Calu3 (cell line): ENCODE data around the gene PBOV1. TPM values are rescaled to one million over a fixed set of nuclear protein-coding genes. Genes with fewer than 3 reads are reported as not detected.

Source experiments
- BruUV-seq: library from RNA; stranded (reverse); fragments of 400-500 nt; replicated peaks from 2 replicates; lab custom pipeline; 2021; lab: Mats Ljungman, UMichigan
- CTCF ChIA-PET: fragments of 300-600 bp; sonication (Branson Sonifier 250); formaldehyde crosslinking; loops from one replicate; lab custom pipeline; 2022; ENCODE audit warnings: antibody characterized with exemption; lab: Charles Lee
- DNase-seq: peaks from one replicate; pipeline ENCODE4 v3.0.0; 2022
- H3K27ac Mint-ChIP-seq: one replicate; pipeline ENCODE4 v1.8.0; 2022; ENCODE audit warnings: mixed read lengths; ENCODE audit not compliant: unreplicated experiment
- H3K27me3 Mint-ChIP-seq: one replicate; pipeline ENCODE4 v1.8.0; 2022; ENCODE audit warnings: mixed read lengths; ENCODE audit not compliant: unreplicated experiment
- H3K36me3 Mint-ChIP-seq: one replicate; pipeline ENCODE4 v1.8.0; 2022; ENCODE audit warnings: mild to moderate bottlenecking, moderate library complexity, mixed read lengths; ENCODE audit not compliant: insufficient read depth, unreplicated experiment
- H3K4me1 Mint-ChIP-seq: one replicate; pipeline ENCODE4 v1.8.0; 2022; ENCODE audit warnings: mild to moderate bottlenecking, low read depth, mixed read lengths; ENCODE audit not compliant: unreplicated experiment
- H3K4me3 Mint-ChIP-seq: one replicate; pipeline ENCODE4 v1.8.0; 2022; ENCODE audit warnings: mild to moderate bottlenecking, low read depth, moderate library complexity, mixed read lengths; ENCODE audit not compliant: unreplicated experiment
- H3K9me3 Mint-ChIP-seq: one replicate; pipeline ENCODE4 v1.8.0; 2022; ENCODE audit warnings: low read depth, mixed read lengths; ENCODE audit not compliant: unreplicated experiment
- intact Hi-C: fragments of 100-400 bp; cut with micrococcal nuclease; formaldehyde crosslinking; loops from one replicate; pipeline ENCODE4 v1.10.0; 2022; ENCODE audit not compliant: unreplicated experiment
- total RNA-seq: library from RNA; stranded (reverse); gene quantifications from 2 replicates; pipeline ENCODE4 v1.2.3, GENCODE V29; 2022
- TF ChIP-seq, protein P1 (sequence below): fragments of 200-600 bp; IDR thresholded peaks from one replicate; pipeline ENCODE4 v1.8.0; 2022; ENCODE audit warnings: antibody characterized with exemption; ENCODE audit not compliant: unreplicated experiment

PBOV1 gene
- total RNA-seq, 1 experiment from 2014 or later = not detected

DNA sequence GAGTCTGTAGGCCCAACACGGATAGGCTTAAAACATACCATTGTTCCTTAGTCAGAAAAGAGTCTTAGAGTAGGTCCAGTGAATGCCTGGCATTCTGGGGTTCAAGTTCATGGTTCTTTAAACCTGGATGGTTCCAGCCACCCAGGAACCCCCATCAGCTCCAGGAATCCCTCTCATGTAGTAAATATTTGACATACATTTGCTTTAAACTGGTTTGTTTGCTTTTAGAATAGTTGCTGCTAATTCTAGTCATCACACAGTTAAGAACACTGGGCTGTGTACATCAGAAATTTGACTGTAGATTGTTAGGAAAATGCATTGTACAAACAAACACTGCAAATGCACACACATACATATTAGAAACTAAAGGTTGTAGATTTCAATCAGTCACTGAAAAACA, 30.6 kb upstream of the PBOV1 start:
- CTCF ChIA-PET = no interaction called here
- intact Hi-C loops = no loop called here
- H3K27me3 Mint-ChIP-seq = no peaks in the 10 kb centered on the region

DNA sequence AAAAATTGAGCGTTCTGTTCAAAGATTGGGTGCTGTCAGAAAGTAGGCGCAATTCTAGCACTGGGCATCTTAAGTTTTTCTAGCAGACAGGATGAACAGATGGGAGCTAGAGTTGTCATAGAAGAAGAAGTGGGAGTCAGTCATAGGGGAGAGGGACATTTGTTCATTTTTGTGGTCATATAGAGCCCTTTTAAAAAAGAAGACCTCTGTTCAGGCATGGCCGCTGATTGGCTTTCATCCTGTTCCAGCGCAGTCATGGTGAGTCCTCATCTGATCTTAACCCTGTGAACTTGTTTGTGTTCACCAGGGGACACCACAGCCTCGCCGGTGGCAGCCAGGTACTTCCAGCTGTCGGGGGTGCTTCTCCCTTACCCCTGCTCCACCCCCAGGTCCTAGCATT, 29.7 kb upstream of the PBOV1 start:
- Mint-ChIP-seq H3K27ac (no peak overlapping the region), H3K36me3 (no peaks in the 10 kb centered on the region), H3K27me3 (no peaks in the 10 kb centered on the region), H3K4me1 (peaks cover 14% of the 10 kb centered on the region), H3K9me3 (no peaks in the 10 kb centered on the region), H3K4me3 (no peak overlapping the region)
- no peak for DNase-seq
- CTCF ChIA-PET = interaction anchor here (0.5 kb wide), 1 partner anchor 135 kb away, joined by 3 read pairs; no protein-coding TSS in a partner anchor
- intact Hi-C loops = no loop called here
- BruUV-seq = no TSS peak
- TF ChIP-seq, protein P1, sequence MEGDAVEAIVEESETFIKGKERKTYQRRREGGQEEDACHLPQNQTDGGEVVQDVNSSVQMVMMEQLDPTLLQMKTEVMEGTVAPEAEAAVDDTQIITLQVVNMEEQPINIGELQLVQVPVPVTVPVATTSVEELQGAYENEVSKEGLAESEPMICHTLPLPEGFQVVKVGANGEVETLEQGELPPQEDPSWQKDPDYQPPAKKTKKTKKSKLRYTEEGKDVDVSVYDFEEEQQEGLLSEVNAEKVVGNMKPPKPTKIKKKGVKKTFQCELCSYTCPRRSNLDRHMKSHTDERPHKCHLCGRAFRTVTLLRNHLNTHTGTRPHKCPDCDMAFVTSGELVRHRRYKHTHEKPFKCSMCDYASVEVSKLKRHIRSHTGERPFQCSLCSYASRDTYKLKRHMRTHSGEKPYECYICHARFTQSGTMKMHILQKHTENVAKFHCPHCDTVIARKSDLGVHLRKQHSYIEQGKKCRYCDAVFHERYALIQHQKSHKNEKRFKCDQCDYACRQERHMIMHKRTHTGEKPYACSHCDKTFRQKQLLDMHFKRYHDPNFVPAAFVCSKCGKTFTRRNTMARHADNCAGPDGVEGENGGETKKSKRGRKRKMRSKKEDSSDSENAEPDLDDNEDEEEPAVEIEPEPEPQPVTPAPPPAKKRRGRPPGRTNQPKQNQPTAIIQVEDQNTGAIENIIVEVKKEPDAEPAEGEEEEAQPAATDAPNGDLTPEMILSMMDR = no peak

More for the DNA sequence above, 30.6 kb upstream of the PBOV1 start:
- H3K36me3 Mint-ChIP-seq = no peaks in the 10 kb centered on the region
- BruUV-seq = no TSS peak
- peaks cover 8% of the 10 kb centered on the region for H3K4me1 Mint-ChIP-seq
- no peak overlapping the region for H3K4me3 Mint-ChIP-seq
- no peaks in the 10 kb centered on the region for H3K9me3 Mint-ChIP-seq
- DNase-seq = no peak
- H3K27ac Mint-ChIP-seq = no peak overlapping the region
- TF ChIP-seq, protein P1 = no peak

DNA sequence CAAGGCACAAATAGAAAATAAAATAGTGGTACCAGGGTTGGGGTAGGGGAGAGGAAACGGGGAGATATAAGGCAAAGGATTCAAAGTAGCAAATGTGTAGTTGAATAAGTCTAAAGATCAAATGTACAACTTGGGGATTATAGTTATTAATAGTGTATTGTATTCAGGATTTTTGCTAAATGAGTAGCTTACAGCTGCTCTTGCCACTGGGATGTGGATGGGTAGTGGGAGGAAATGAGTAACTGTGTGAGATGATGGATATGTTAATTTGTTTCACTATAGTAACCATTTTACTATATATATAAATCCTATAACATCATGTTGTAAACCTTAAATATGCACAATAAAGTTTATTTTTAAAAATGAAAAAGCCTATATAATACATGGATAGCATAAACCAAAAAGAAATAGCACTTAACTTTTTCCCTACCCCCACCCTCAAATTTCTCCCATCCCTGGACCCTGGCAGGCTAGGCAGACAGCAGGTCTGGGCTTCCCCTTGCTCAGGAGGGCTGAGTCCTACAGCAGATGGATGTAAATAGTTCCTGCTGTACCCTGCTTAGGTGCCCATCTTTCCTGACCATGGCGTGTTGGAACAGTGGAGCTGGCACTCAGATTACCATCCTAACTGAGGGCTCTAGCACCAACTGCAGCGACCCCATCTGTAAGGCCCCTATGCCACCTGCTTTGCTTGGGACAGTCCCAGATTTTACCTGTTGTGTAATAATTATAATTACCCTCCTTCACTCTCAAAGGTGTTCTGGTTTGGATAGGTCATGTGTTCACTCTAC, 28.6 kb upstream of the PBOV1 start:
- CTCF ChIA-PET = no interaction called here

DNA sequence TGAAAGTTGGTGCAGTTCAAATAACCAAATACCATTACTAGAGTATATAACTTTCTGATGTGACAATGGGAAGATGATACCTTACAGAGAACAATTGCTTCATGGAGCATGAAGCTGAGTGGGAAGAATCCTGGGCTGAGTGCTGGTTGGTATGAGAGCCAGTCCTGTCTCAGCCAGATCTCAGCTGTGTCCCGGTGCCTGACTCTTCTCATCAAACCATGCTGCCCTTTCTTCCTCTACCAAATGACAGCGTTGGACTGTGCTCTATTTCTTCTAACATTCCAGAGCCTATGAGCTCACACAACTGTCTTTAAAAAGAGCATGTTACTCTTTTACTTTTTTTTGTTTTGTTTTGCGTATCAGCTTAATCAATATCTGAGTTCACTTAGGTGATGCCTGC, 27.5 kb upstream of the PBOV1 start:
- CTCF ChIA-PET = no interaction called here
- Mint-ChIP-seq H3K4me1 (peaks cover 9% of the 10 kb centered on the region), H3K36me3 (no peaks in the 10 kb centered on the region), H3K4me3 (no peak overlapping the region), H3K9me3 (no peaks in the 10 kb centered on the region), H3K27ac (no peak overlapping the region), H3K27me3 (no peaks in the 10 kb centered on the region)
- no peak for DNase-seq
- TF ChIP-seq, protein P1 = no peak
- BruUV-seq = no TSS peak
- intact Hi-C loops = no loop called here

More for the DNA sequence above, 28.6 kb upstream of the PBOV1 start:
- H3K9me3 Mint-ChIP-seq = no peaks in the 10 kb centered on the region
- H3K36me3 Mint-ChIP-seq = no peaks in the 10 kb centered on the region
- no peak overlapping the region for H3K27ac Mint-ChIP-seq
- TF ChIP-seq, protein P1 = no peak
- intact Hi-C loops = no loop called here
- no peaks in the 10 kb centered on the region for H3K27me3 Mint-ChIP-seq
- peaks cover 15% of the 10 kb centered on the region for H3K4me1 Mint-ChIP-seq
- BruUV-seq = no TSS peak
- H3K4me3 Mint-ChIP-seq = no peak overlapping the region
- DNase-seq = no peak
